PC-3 (cell line): ENCODE data around the gene ZNF516.

ENCODE experiments used
- CTCF ChIP-seq: fragments of 300-600 bp; sonication (generic); conservative IDR thresholded peaks from 2 replicates; pipeline ENCODE4 v1.5.1; 2017; ENCODE audit warnings: antibody characterized with exemption, low read depth, mild to moderate bottlenecking, low read length
- EZH2phosphoT487 ChIP-seq: fragments of 300-600 bp; sonication (generic); IDR thresholded peaks from 2 replicates; pipeline ENCODE4 v1.6.1; 2018; ENCODE audit warnings: mild to moderate bottlenecking, antibody characterized with exemption, low read length, borderline replicate concordance

DNA sequence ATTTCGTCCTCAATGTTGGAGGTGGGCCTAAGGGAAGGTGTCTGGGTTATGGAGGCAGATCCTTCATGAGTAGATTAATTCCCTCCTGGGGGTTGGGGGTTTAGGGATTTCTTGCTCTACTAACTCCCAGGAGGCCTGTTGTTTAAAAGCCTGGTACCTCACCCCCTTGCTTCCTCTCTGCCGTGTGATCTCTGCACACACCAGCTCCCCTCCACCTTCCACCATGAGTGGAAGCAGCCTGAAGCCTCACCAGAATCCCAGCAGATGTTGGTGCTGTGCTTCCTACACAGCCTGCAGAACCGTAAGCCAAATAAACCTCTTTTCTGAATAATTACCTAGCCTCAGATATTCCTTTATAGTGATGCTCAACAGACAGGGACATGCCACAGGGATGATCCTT lies 141.5 kb downstream of the ZNF516 start:
- TF ChIP-seq CTCF (no peak), EZH2phosphoT487 (no peak)
